Activated naive CD8-positive, alpha-beta T cell treated with anti-CD3 and anti-CD28 coated beads for 36 hours (primary cell): ENCODE measurements around the gene KL. TPM values are rescaled to one million over a fixed set of nuclear protein-coding genes. Genes with fewer than 3 reads are reported as not detected.

Experiments
- DNase-seq: peaks from one replicate; pipeline ENCODE4 v3.0.0; 2021
- H3K27ac Mint-ChIP-seq: one replicate; pipeline ENCODE4 v1.8.0; 2022; ENCODE audit warnings: mild to moderate bottlenecking, moderate library complexity, mixed read lengths
- H3K27me3 Mint-ChIP-seq: one replicate; pipeline ENCODE4 v1.8.0; 2022; ENCODE audit warnings: mild to moderate bottlenecking, mixed read lengths
- H3K36me3 Mint-ChIP-seq: one replicate; pipeline ENCODE4 v1.8.0; 2021; ENCODE audit warnings: mild to moderate bottlenecking, mixed read lengths
- H3K4me1 Mint-ChIP-seq: one replicate; pipeline ENCODE4 v1.8.0; 2021; ENCODE audit warnings: mixed read lengths
- H3K4me3 Mint-ChIP-seq: one replicate; pipeline ENCODE4 v1.8.0; 2022; ENCODE audit warnings: mild to moderate bottlenecking, moderate library complexity, mixed read lengths
- H3K9me3 Mint-ChIP-seq: one replicate; pipeline ENCODE4 v1.8.0; 2022; ENCODE audit warnings: mixed read lengths
- total RNA-seq, 2 experiments: library from RNA; stranded (reverse); gene quantifications; one replicate each; pipeline ENCODE4 v1.2.3, GENCODE V29; 2021

KL gene
- total RNA-seq, 2 experiments from 2014 or later = 0.50 to 0.72 TPM

GRCh38 chr13:33076001-33076992 is 60.1 kb downstream of the KL start:
- H3K27ac Mint-ChIP-seq = no peak overlapping the region
- H3K4me1 Mint-ChIP-seq = peaks cover 2% of the 10 kb centered on the region
- H3K9me3 Mint-ChIP-seq = no peaks in the 10 kb centered on the region
- no peak for DNase-seq
- H3K36me3 Mint-ChIP-seq = no peaks in the 10 kb centered on the region
- H3K4me3 Mint-ChIP-seq = no peak overlapping the region
- H3K27me3 Mint-ChIP-seq = peaks cover 23% of the 10 kb centered on the region

GRCh38 chr13:33078263-33078662 is 62.0 kb downstream of the KL start:
- peaks cover 3% of the 10 kb centered on the region for H3K4me1 Mint-ChIP-seq
- H3K27me3 Mint-ChIP-seq = peaks cover 33% of the 10 kb centered on the region
- no peak overlapping the region for H3K27ac Mint-ChIP-seq
- no peaks in the 10 kb centered on the region for H3K9me3 Mint-ChIP-seq
- H3K4me3 Mint-ChIP-seq = no peak overlapping the region
- H3K36me3 Mint-ChIP-seq = no peaks in the 10 kb centered on the region
- no peak for DNase-seq

GRCh38 chr13:33079960-33080359 is 63.7 kb downstream of the KL start:
- DNase-seq = no peak
- H3K9me3 Mint-ChIP-seq = no peaks in the 10 kb centered on the region
- peaks cover 3% of the 10 kb centered on the region for H3K4me1 Mint-ChIP-seq
- H3K4me3 Mint-ChIP-seq = no peak overlapping the region
- H3K27me3 Mint-ChIP-seq = peaks cover 36% of the 10 kb centered on the region
- no peak overlapping the region for H3K27ac Mint-ChIP-seq
- no peaks in the 10 kb centered on the region for H3K36me3 Mint-ChIP-seq

- Mint-ChIP-seq H3K9me3 (no peaks in the 10 kb centered on the region), H3K4me1 (peaks cover 6% of the 10 kb centered on the region), H3K27ac (no peak overlapping the region), H3K4me3 (no peak overlapping the region), H3K27me3 (peaks cover 38% of the 10 kb centered on the region), H3K36me3 (no peaks in the 10 kb centered on the region)
- DNase-seq = no peak
These were observed 64.9 kb downstream of the KL start for GRCh38 chr13:33080972-33081590.

GRCh38 chr13:33081666-33082065 is 65.4 kb downstream of the KL start:
- Mint-ChIP-seq H3K4me3 (no peak overlapping the region), H3K27me3 (peaks cover 38% of the 10 kb centered on the region), H3K9me3 (no peaks in the 10 kb centered on the region), H3K27ac (no peak overlapping the region), H3K4me1 (peaks cover 8% of the 10 kb centered on the region), H3K36me3 (no peaks in the 10 kb centered on the region)
- no peak for DNase-seq

GRCh38 chr13:33083054-33083453 is 66.8 kb downstream of the KL start:
- Mint-ChIP-seq H3K4me3 (no peak overlapping the region), H3K4me1 (peaks cover 8% of the 10 kb centered on the region), H3K36me3 (no peaks in the 10 kb centered on the region)

GRCh38 chr13:33087091-33087490 is 70.9 kb downstream of the KL start:
- no peaks in the 10 kb centered on the region for H3K36me3 Mint-ChIP-seq
- H3K9me3 Mint-ChIP-seq = no peaks in the 10 kb centered on the region
- H3K4me1 Mint-ChIP-seq = peaks cover 6% of the 10 kb centered on the region
- no peak overlapping the region for H3K4me3 Mint-ChIP-seq
- no peak overlapping the region for H3K27ac Mint-ChIP-seq
- peaks cover 11% of the 10 kb centered on the region for H3K27me3 Mint-ChIP-seq
- no peak for DNase-seq

More at GRCh38 chr13:33083054-33083453, 66.8 kb downstream of the KL start:
- Mint-ChIP-seq H3K27me3 (peaks cover 38% of the 10 kb centered on the region), H3K9me3 (no peaks in the 10 kb centered on the region), H3K27ac (no peak overlapping the region)
- no peak for DNase-seq

- peaks cover 6% of the 10 kb centered on the region for H3K4me1 Mint-ChIP-seq
- DNase-seq = no peak
- no peak overlapping the region for H3K4me3 Mint-ChIP-seq
- no peak overlapping the region for H3K27ac Mint-ChIP-seq
- H3K9me3 Mint-ChIP-seq = no peaks in the 10 kb centered on the region
- no peaks in the 10 kb centered on the region for H3K36me3 Mint-ChIP-seq
- H3K27me3 Mint-ChIP-seq = peaks cover 4% of the 10 kb centered on the region
These were observed 71.6 kb downstream of the KL start for GRCh38 chr13:33087790-33088189.

- Mint-ChIP-seq H3K27me3 (peaks cover 4% of the 10 kb centered on the region), H3K9me3 (no peaks in the 10 kb centered on the region), H3K4me3 (no peak overlapping the region), H3K4me1 (peaks cover 6% of the 10 kb centered on the region), H3K27ac (no peak overlapping the region), H3K36me3 (no peaks in the 10 kb centered on the region)
- no peak for DNase-seq
These were observed 73.1 kb downstream of the KL start for GRCh38 chr13:33089311-33089710.

- Mint-ChIP-seq H3K27me3 (no peaks in the 10 kb centered on the region), H3K36me3 (no peaks in the 10 kb centered on the region), H3K27ac (no peak overlapping the region), H3K4me3 (no peak overlapping the region), H3K9me3 (no peaks in the 10 kb centered on the region), H3K4me1 (peaks cover 4% of the 10 kb centered on the region)
- no peak for DNase-seq
These were observed 74.7 kb downstream of the KL start for GRCh38 chr13:33090755-33091414.

- Mint-ChIP-seq H3K27ac (no peak overlapping the region), H3K9me3 (no peaks in the 10 kb centered on the region), H3K4me1 (peaks cover 2% of the 10 kb centered on the region), H3K27me3 (no peaks in the 10 kb centered on the region), H3K4me3 (no peak overlapping the region), H3K36me3 (no peaks in the 10 kb centered on the region)
- DNase-seq = no peak
These were observed 75.2 kb downstream of the KL start for GRCh38 chr13:33091415-33091774.

- H3K36me3 Mint-ChIP-seq = no peaks in the 10 kb centered on the region
- no peak overlapping the region for H3K27ac Mint-ChIP-seq
- H3K9me3 Mint-ChIP-seq = no peaks in the 10 kb centered on the region
- H3K27me3 Mint-ChIP-seq = no peaks in the 10 kb centered on the region
- H3K4me3 Mint-ChIP-seq = no peak overlapping the region
- DNase-seq = no peak
- peaks cover 1% of the 10 kb centered on the region for H3K4me1 Mint-ChIP-seq
These were observed 76.1 kb downstream of the KL start for GRCh38 chr13:33092073-33092987.

- Mint-ChIP-seq H3K27ac (no peak overlapping the region), H3K4me1 (no peaks in the 10 kb centered on the region), H3K4me3 (no peak overlapping the region), H3K9me3 (peaks cover 5% of the 10 kb centered on the region), H3K36me3 (no peaks in the 10 kb centered on the region), H3K27me3 (peaks cover 8% of the 10 kb centered on the region)
- no peak for DNase-seq
These were observed 80.8 kb downstream of the KL start for GRCh38 chr13:33096886-33097605.

- no peak overlapping the region for H3K4me3 Mint-ChIP-seq
- no peaks in the 10 kb centered on the region for H3K36me3 Mint-ChIP-seq
- no peak for DNase-seq
- H3K27me3 Mint-ChIP-seq = peaks cover 8% of the 10 kb centered on the region
- H3K4me1 Mint-ChIP-seq = no peaks in the 10 kb centered on the region
- no peak overlapping the region for H3K27ac Mint-ChIP-seq
- H3K9me3 Mint-ChIP-seq = peaks cover 5% of the 10 kb centered on the region
These were observed 83.6 kb downstream of the KL start for GRCh38 chr13:33099860-33100259.
